Activated CD4-positive, alpha-beta memory T cell treated with anti-CD3 and anti-CD28 coated beads for 36 hours (primary cell): ENCODE data around the gene STPG3. TPM values are rescaled to one million over a fixed set of nuclear protein-coding genes. Genes with fewer than 3 reads are reported as not detected.

Experiments used
- CTCF ChIA-PET: fragments of 350-600 bp; sonication (Branson Sonifier 250); formaldehyde crosslinking; loops from one replicate; lab custom pipeline; 2021; ENCODE audit warnings: antibody characterized with exemption, inconsistent platforms; lab: Charles Lee
- POLR2A ChIA-PET: fragments of 350-600 bp; sonication (Branson Sonifier 250); formaldehyde crosslinking; loops from one replicate; lab custom pipeline; 2021; ENCODE audit warnings: antibody characterized with exemption; lab: Charles Lee
- DNase-seq: peaks from one replicate; pipeline ENCODE4 v3.0.0-alpha.2; 2020
- H3K27ac Mint-ChIP-seq: one replicate; pipeline ENCODE4 v1.8.0; 2021; ENCODE audit warnings: mixed read lengths
- H3K27me3 Mint-ChIP-seq: one replicate; pipeline ENCODE4 v1.8.0; 2021; ENCODE audit warnings: mixed read lengths
- H3K36me3 Mint-ChIP-seq: one replicate; pipeline ENCODE4 v1.8.0; 2021; ENCODE audit warnings: mixed read lengths
- H3K4me1 Mint-ChIP-seq: one replicate; pipeline ENCODE4 v1.8.0; 2021; ENCODE audit warnings: low read depth, mixed read lengths
- H3K4me3 Mint-ChIP-seq: one replicate; pipeline ENCODE4 v1.8.0; 2021; ENCODE audit warnings: mild to moderate bottlenecking, mixed read lengths
- H3K9me3 Mint-ChIP-seq: one replicate; pipeline ENCODE4 v1.8.0; 2021; ENCODE audit warnings: mixed read lengths
- intact Hi-C: fragments of 100-400 bp; cut with micrococcal nuclease; formaldehyde crosslinking; loops from one replicate; pipeline ENCODE4 v1.15.1; 2023
- total RNA-seq, 2 experiments: library from RNA; stranded (reverse); gene quantifications; one replicate each; pipeline ENCODE4 v1.2.3, GENCODE V29; 2021

Gene STPG3
- total RNA-seq, 2 experiments from 2014 or later, result not detected

DNA sequence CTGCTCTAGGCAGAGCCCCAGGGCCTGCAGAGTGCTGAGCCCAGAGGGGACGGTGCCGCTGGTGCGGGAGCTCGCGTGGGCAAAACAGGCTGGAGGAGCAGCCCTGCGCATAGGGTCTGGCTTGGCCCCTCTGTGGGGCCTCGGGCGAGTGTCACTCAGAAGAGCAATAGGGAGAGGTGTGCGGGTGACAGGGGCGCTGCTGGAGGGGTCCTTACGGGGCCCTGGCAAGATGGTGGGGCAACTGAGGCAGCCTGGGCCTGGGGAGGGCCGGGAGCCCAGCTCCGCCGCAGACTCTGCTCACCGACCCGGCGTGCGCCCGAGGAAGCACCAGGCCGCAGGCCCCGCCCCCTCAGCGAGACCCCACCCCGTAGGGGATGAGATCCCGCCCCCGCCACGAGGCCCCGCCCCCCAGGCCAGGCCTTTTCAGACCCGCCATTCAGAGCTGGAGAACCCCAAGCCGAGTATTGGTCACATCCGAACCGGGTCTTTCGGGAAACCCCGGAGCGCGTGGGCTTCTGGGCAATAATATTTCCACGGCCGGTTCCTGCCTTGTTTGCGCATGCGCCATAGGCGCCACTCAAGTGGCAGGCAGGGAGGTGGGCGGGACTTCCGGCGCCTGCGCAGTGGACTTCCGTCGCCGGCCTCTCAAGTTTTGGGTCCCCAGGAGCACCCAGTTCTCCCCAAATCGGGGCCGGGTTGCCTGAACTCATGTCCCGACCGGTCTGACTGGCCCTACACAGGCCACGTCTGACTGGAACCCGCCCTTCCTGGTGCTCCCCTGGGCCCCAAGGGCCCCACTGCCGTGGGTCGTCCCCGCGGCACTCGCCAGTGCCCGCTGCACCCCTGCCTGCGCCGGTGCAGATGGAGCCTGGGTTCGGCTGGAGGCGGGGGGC lies 27.8 kb upstream of the STPG3 start:
- DNase-seq, result peak; percentile 99
- H3K27me3 Mint-ChIP-seq, result peaks cover 2% of the 10 kb centered on the region
- peaks cover 5% of the 10 kb centered on the region for H3K4me1 Mint-ChIP-seq
- peak overlapping the region; percentile 58 for H3K27ac Mint-ChIP-seq
- intact Hi-C loops, result loop anchor here (1.0 to 5.0 kb wide), 9 partner anchors 17 to 740 kb away; partner anchors contain the start of genes ANAPC2, MAN1B1, NDOR1 and SEC16A
- ChIA-PET POLR2A (interaction anchor here (0.5 to 6.8 kb wide), 13 partner anchors 17 to 137 kb away, joined by 3 to 38 read pairs (median 6); partner anchors contain the start of genes ANAPC2, MAN1B1, SSNA1 and TPRN), CTCF (interaction anchor here (0.9 to 6.6 kb wide), 10 partner anchors 13 to 128 kb away, joined by 3 to 54 read pairs (median 6); partner anchors contain the start of genes SSNA1 and TUBB4B)
- peak overlapping the region; percentile 73 for H3K4me3 Mint-ChIP-seq
- no peaks in the 10 kb centered on the region for H3K9me3 Mint-ChIP-seq
- no peaks in the 10 kb centered on the region for H3K36me3 Mint-ChIP-seq

DNA sequence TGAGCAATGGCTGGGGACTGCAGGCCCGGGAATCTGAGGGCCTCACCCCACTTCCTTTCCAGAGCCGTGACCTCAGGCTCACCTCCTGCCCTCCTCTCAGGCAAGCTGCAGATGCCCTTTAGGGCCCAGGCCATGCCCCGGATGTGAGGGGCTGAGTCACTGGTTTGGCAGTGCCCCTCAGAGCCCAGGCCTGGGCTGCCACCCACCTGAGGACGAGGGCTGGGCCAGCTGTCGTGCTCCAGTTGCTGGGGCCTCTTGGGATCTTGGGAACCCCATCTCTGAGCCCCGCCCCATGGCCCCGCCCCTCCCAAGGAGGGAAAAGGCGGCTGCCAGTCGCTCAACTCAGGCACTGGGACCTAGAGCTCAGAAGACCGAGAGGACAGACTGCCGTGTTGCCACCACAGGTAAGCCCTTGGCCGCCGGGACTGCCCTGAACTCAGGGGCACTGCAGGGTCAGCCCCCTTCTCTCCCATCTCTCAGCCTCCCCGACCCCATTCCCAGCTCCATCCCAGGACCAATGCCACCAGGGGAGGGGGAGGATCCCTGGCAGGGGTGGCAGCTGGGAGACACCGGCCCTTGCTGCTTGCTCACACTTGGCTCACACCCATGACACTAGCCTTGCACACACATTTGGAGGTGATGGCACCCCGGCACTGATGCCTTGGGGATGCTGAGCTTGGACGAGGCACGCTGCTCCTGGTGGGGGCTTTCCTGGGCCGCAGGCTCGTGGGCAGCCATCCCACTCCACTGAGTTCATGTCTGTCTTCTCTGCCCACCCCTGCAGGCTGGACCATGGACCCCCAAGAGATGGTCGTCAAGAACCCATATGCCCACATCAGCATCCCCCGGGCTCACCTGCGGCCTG lies 26.0 kb upstream of the STPG3 start, which contains the start of gene CYSRT1:
Gene CYSRT1 (plus strand): TSS at position 345 of the 865 bp plus-strand sequence. CDS start 448 bp downstream, at position 793.
- peak; percentile 61 for DNase-seq
- ChIA-PET POLR2A (interaction anchor here (0.6 to 6.8 kb wide), 4 partner anchors 16 to 37 kb away, joined by 3 to 38 read pairs (median 3); partner anchors contain the start of genes SSNA1, TPRN and TUBB4B), CTCF (interaction anchor here (0.9 to 6.6 kb wide), 6 partner anchors 11 to 195 kb away, joined by 3 to 54 read pairs (median 10); partner anchors contain the start of gene TUBB4B)
- Mint-ChIP-seq H3K27me3 (peaks cover 2% of the 10 kb centered on the region), H3K27ac (peak within 1 kb of the TSS; percentile 56), H3K9me3 (no peaks in the 10 kb centered on the region), H3K4me1 (peaks cover 5% of the 10 kb centered on the region), H3K4me3 (peak within 1 kb of the TSS; percentile 73), H3K36me3 (no peaks in the 10 kb centered on the region)
- intact Hi-C loops, result loop anchor here (5.0 kb wide), 1 partner anchor 433 kb away; the partner anchor contains the start of gene TMEM141

DNA sequence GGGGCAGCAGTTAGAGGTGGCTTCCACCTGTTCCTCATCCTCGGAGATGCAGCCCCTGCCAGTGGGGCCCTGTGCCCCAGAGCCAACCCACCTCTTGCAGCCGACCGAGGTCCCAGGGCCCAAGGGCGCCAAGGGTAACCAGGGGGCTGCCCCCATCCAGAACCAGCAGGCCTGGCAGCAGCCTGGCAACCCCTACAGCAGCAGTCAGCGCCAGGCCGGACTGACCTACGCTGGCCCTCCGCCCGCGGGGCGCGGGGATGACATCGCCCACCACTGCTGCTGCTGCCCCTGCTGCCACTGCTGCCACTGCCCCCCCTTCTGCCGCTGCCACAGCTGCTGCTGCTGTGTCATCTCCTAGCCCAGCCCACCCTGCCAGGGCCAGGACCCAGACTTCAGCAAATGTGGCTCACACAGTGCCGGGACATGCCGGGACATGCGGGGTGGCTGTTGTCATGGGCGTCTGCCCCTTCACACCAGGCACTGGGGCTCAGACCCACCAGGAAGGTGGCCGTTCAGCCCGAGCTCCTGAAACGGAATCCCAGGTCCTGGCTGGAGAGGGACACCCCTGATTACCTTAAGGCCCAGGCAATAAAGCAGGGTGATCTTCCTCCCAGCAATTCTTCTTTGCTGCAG lies 25.3 kb upstream of the STPG3 start:
- Mint-ChIP-seq H3K4me1 (peaks cover 5% of the 10 kb centered on the region), H3K9me3 (no peaks in the 10 kb centered on the region), H3K4me3 (no peak overlapping the region), H3K36me3 (no peaks in the 10 kb centered on the region), H3K27me3 (peaks cover 5% of the 10 kb centered on the region), H3K27ac (no peak overlapping the region)
- CTCF ChIA-PET, result interaction anchor here (0.6 to 6.6 kb wide), 9 partner anchors 11 to 196 kb away, joined by 3 to 54 read pairs (median 10); partner anchors contain the start of genes DPP7 and SSNA1
- POLR2A ChIA-PET, result interaction anchor here (0.6 to 6.8 kb wide), 4 partner anchors 15 to 38 kb away, joined by 3 to 38 read pairs (median 3); partner anchors contain the start of genes SSNA1, TPRN and TUBB4B
- DNase-seq, result no peak
- intact Hi-C loops, result no loop called here

DNA sequence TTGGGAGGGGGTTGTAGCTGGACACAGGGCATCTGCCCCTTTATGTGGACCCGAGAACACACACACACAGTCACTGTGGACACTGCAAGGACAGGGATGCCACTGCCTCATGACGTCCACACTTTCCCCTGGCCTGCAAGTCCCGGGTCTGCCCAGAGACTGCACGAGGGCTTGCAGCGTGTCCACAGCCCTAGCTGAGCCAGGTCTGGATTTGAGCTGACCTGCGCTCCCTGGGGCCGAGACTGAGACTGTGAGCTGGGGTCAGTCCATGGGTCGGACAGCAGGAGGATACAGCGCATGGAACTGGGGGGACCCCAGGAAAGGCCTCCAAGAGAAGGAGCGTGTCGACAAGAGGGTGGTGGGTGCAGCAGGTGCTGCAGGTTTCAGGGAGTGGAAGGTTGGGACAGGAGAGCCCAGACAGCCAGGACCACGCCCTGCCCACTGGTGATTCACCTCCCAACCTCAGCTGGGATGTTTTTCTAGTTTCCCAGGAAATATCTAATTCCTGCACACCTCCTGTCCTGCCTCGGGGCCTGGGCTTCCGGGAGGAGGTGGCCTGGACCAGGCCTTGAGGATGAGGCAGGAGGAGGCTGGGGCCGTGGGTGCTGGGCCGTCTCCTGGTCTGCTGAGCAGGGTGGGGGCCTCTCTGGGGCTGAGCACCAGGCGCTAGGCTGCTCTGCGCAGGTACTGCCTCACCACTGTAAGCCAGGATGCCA lies 24.6 kb upstream of the STPG3 start:
- H3K36me3 Mint-ChIP-seq, result no peaks in the 10 kb centered on the region
- peaks cover 5% of the 10 kb centered on the region for H3K27me3 Mint-ChIP-seq
- intact Hi-C loops, result no loop called here
- no peaks in the 10 kb centered on the region for H3K9me3 Mint-ChIP-seq
- H3K27ac Mint-ChIP-seq, result no peak overlapping the region
- ChIA-PET POLR2A (interaction anchor here (6.8 kb wide), 1 partner anchor 14 kb away, joined by 38 read pairs; the partner anchor contains the start of gene TUBB4B), CTCF (interaction anchor here (0.6 to 6.6 kb wide), 19 partner anchors 10 to 197 kb away, joined by 3 to 54 read pairs (median 5); partner anchors contain the start of genes DPP7, NDOR1, SSNA1 and TMEM203)
- H3K4me3 Mint-ChIP-seq, result no peak overlapping the region
- no peak for DNase-seq
- peaks cover 5% of the 10 kb centered on the region for H3K4me1 Mint-ChIP-seq

DNA sequence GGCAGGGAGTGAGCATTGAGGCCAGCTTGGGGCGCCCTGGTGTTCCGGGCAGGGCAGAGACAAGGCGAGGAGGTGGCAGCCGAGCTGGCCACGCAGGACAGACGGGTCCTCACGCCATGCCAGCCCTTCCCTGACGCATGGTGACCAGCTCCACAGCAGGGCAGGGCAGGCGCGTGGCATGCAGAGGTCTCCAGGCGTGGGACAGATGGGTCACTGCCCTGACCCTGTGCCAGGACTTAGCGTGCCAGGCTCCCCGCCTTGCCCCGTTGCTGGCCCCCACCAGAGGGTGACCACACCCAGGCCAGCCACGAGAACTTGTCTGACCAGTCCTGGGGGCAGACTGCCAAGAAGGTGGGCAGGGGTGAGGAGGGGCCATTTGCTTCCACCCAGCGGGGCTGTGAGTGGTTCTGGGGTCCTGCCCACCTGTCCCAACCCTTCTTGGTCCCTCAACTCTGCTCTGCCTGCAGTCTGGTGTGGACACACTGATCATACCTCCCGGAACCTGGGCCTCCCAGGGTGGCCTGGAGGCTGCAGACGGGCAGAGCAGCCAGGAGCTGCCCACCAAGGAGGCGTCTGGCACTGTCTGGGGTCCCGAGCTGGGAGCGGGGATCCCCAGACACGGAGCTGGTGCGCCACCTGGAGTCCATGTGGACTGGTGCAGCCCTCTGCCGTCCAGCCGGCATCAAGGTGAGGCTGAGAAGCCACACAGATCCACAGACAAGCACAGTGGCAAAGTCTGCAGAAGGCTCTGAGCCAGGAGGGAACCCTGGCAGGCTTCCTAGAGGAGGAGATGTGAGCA lies 23.8 kb upstream of the STPG3 start, which contains the start of gene RNF224:
Gene RNF224 (plus strand): TSS at position 449 of the 799 bp plus-strand sequence. CDS start 834 bp downstream, outside the sequence.
- H3K4me1 Mint-ChIP-seq, result peaks cover 5% of the 10 kb centered on the region
- H3K27ac Mint-ChIP-seq, result peak within 1 kb of the TSS; percentile 64
- peaks cover 5% of the 10 kb centered on the region for H3K27me3 Mint-ChIP-seq
- ChIA-PET POLR2A (interaction anchor here (0.6 to 6.8 kb wide), 2 partner anchors 14 to 107 kb away, joined by 3 to 38 read pairs; partner anchors contain the start of gene TUBB4B), CTCF (interaction anchor here (0.7 to 6.6 kb wide), 28 partner anchors 9 to 198 kb away, joined by 3 to 54 read pairs (median 4); partner anchors contain the start of genes DPP7, NDOR1, NELFB and TMEM203)
- no peaks in the 10 kb centered on the region for H3K36me3 Mint-ChIP-seq
- DNase-seq, result peak; percentile 86
- no peak within 1 kb of the TSS for H3K4me3 Mint-ChIP-seq
- no peaks in the 10 kb centered on the region for H3K9me3 Mint-ChIP-seq
- intact Hi-C loops, result no loop called here

DNA sequence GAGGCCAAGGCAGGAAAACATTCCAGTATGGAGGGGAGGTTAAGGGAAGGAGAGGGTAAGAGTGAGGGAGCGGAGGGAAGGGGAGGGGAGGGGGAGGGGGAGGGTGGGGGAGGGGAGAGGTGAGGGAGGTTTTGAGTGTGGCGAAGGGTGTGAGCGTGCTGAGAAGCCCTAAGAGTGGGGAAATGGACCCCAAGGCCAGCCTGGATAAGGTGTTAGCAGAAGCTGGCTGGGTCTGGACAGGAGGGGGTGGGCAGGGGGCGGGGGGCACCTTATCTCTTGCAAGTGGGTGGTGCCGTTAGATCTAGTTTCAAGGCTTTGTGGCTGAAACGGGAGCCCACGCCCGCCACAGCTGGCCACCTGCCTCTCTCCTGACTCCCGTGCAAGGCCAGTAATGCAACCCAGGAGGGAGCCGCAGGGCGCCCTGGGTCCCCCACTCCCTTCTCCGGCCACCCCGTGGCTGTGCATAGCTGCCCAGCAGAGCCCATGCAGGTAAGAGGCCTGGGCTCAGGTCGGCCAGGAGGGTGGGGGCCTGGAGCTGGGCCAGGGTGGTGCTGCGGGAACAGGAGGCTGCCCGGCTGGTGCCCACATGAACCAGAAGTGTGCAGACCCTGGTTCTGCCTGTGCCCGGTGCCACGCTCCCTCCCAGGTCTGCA lies 23.1 kb upstream of the STPG3 start:
- no peak for DNase-seq
- Mint-ChIP-seq H3K36me3 (no peaks in the 10 kb centered on the region), H3K27me3 (peaks cover 5% of the 10 kb centered on the region), H3K4me1 (peaks cover 3% of the 10 kb centered on the region), H3K9me3 (no peaks in the 10 kb centered on the region), H3K27ac (peak overlapping the region; percentile 64), H3K4me3 (no peak overlapping the region)
- CTCF ChIA-PET, result interaction anchor here (1.0 to 6.6 kb wide), 22 partner anchors 9 to 199 kb away, joined by 3 to 54 read pairs (median 4); partner anchors contain the start of genes DPP7, NDOR1, NELFB and TMEM203
- POLR2A ChIA-PET, result interaction anchor here (6.8 kb wide), 1 partner anchor 13 kb away, joined by 38 read pairs; the partner anchor contains the start of gene TUBB4B
- intact Hi-C loops, result no loop called here

DNA sequence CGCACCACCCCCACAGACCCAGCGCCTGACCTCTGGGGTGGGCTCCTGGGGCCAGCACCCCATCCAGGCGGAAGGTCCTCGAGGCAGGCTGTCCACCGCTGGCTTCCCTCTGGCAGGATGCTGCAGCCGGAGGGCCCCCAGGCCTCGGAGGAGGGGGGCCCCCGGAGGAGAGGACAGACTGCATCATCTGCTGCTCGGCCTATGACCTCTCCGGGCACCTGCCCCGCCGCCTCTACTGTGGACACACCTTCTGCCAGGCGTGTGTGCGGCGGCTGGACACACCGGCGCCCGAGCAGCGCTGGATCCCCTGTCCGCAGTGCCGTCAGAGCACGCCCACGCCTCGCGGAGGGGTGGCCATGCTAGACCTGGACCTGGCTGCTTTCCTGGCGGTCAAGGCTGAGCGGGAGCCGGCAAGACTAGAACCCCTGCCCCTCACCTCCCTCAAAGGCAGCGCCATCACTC lies 22.5 kb upstream of the STPG3 start:
- Mint-ChIP-seq H3K27ac (no peak overlapping the region), H3K4me3 (no peak overlapping the region), H3K4me1 (peaks cover 2% of the 10 kb centered on the region), H3K9me3 (no peaks in the 10 kb centered on the region), H3K27me3 (peaks cover 5% of the 10 kb centered on the region), H3K36me3 (no peaks in the 10 kb centered on the region)
- intact Hi-C loops, result no loop called here
- POLR2A ChIA-PET, result no interaction called here
- CTCF ChIA-PET, result interaction anchor here (1.4 to 6.6 kb wide), 5 partner anchors 8 to 114 kb away, joined by 4 to 54 read pairs (median 15); partner anchors contain the start of genes DPP7, NDOR1, TMEM203 and TUBB4B
- DNase-seq, result no peak

DNA sequence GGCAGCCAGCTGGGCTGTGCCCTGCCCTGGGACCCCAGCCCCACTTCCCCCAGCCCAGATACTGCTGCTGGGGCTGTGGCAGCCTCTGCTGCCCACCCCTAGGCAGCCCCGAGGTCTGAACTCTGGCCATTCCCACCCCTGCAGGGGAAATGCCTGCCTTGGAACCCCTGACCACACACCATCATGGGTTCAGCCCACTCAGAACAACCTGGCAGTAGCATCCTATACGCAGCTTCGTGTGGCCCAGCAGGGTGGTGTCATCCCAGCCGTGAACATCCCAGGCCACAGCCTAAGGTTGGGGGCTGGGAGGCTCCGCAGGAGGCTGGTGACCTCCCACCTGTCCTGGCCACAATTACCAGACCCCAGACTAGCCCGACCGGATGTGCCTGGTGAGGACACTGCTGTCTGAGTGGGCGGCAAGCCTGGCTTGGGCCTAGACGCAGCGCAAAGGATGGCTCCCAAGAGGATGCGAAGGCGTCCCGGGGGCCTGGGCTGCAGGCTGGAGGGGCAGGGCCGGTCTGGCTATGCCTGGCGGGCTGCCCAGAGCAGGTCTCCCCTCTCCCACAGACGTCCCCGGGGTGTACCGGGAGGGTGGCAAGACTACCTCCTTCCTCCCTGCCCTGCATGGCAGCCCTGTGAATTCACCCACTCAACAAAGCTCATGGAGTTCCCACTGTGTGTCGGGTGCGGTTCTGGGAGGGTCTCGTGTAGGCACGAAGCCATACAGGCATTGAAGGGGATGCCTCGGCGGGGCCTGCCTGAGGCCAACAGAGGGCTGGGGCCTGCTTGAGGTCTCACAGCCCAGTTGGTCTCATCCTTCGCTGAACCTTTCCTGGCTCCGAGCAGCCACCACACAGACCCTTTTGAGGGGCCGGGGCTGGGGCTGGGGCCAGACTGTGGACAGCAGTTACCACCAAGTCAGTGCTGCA lies 21.9 kb upstream of the STPG3 start:
- H3K27ac Mint-ChIP-seq, result no peak overlapping the region
- peaks cover 2% of the 10 kb centered on the region for H3K4me1 Mint-ChIP-seq
- intact Hi-C loops, result no loop called here
- no peaks in the 10 kb centered on the region for H3K9me3 Mint-ChIP-seq
- no peaks in the 10 kb centered on the region for H3K36me3 Mint-ChIP-seq
- H3K4me3 Mint-ChIP-seq, result no peak overlapping the region
- POLR2A ChIA-PET, result no interaction called here
- CTCF ChIA-PET, result interaction anchor here (0.8 to 3.5 kb wide), 3 partner anchors 10 to 111 kb away, joined by 3 to 16 read pairs (median 3); no protein-coding TSS in a partner anchor
- peaks cover 5% of the 10 kb centered on the region for H3K27me3 Mint-ChIP-seq
- DNase-seq, result no peak
